Measurements from ENCODE around the gene CAPN5. TPM values are rescaled to one million over a fixed set of nuclear protein-coding genes. Genes with fewer than 3 reads are reported as not detected.
"Not testable (repeated sequence)": the region's sequence is repeated elsewhere in the genome, so short reads cannot be mapped to it uniquely, and the experiment has no call there.

The CAPN5 gene
- 1 to 10 TPM in 1 of 2 experiments, under 1 TPM in 1; 0.99 to 1.0 TPM for total RNA-seq

DNA sequence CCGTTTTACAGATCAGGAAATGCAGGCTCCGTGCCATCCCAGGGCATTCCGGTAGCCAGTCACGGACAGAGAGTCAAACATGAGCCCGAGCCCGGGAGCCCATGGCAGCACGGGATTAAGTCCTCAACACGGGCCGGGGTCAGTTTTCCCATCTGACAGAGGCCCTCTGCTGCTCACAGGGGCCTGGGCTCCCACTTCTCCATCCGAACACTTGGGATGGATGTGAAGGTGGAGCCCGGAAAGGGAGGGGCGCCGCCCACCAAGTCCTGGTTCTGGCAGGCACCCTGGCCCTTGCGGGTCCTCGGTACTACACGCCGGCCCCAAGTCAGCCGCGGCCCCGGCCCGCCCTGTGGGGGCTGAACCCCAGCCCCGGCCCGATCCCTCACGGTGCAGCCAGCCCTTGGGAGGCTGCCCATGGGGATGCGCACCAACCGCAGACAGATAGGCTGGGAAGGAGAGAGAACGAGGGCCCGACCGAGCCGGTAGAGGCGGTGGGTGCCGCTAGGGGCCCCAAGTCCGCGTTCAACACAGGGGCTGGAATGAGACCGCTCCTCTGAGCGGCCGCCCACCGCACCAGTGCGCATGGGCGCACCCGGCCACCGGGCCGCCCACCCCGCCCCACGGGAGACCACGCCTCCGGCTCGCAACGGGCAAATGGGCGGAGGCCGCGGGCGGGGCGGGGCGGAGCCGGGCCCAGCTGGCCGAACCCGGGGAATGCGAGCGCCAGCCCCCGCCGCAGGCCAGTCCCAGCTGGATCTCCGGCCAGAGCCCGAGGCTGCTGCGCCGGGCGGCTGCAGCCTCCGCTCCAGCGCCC lies at the start of gene CAPN5:
CAPN5 (plus strand) TSS at position 743 of the 814 bp plus-strand sequence. CDS start 17,916 bp downstream, outside the sequence.
- ChIA-PET CTCF (interaction anchor here (1.0 to 3.1 kb wide), 3 partner anchors 19 to 25 kb away, joined by 3 to 12 read pairs (median 12); no protein-coding TSS in a partner anchor), POLR2A (no interaction called here)

DNA sequence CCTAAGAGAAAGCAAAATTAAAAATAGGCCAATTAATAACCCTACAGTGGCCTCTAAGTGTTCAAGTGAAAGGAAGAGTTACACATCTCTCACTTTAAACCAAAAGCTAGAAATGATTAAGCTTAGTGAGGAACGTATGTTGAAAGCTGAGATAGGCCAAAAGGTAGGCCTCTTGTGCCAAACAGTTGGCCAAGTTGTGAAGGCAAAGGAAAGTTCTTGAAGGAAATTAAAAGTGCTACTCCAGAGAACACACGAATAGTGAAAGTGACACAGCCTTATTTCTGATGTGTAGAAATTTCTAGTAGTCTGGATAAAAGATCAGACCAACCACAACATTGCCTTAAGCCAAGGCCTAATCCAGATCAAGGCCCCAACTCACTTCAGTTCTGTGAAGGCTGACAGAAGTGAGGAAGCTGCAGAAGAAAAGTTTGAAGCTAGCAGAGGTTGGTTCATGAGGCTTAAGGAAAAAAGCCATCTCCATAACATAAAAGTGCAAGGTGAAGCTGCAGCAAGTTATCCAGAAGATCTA lies 48.3 kb upstream of the CAPN5 start:
- POLR2A ChIA-PET, CTCF ChIA-PET: not testable (repeated sequence)

DNA sequence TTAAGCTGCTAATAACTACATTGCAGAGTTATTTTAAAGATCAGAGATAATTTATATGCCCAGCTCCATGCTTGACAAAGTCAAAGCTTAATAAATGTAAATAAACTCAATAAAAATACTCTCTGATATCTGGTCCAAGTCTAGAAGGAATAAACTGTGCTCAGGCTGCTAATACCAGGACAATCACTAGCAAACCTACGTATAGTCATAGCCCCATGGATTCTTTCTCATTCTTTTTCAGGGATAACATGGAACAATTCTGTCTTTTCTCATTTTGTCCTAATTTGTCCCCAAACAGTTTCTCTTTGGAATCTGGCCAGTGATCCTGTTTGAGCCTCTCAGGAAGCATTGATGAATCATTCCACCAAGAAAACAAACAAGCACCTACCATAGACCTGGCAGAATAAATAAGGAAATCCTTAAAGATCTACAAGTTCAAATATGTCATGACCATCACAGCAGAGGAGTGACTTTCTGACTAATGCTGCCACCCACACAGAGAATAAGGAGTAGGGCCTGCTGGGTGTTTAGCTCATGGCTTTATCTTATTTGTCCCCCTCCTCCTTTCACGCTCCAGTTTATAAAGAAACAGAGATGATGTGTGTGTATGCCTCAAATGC lies 46.7 kb upstream of the CAPN5 start:
- ChIA-PET POLR2A (no interaction called here), CTCF (no interaction called here)

DNA sequence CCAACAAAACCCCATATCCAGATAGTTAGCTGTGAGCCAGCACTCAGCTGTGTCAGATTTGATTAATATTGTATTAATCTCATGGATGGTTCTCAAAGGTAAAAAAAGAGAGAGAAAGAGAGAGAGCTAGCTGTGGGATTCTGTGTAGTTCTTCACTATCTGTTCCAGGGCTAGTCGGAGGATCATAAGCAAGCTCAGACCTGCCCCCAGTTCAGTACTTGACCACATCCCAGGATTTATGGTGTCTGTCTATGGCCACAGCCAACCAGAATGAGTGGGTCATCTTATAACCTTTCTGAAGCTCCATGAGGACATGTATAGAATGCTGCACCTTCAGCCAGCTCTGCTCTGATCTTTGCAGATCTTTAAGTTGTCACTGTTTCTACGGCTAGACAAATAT lies 46.0 kb upstream of the CAPN5 start:
- POLR2A ChIA-PET, result no interaction called here

DNA sequence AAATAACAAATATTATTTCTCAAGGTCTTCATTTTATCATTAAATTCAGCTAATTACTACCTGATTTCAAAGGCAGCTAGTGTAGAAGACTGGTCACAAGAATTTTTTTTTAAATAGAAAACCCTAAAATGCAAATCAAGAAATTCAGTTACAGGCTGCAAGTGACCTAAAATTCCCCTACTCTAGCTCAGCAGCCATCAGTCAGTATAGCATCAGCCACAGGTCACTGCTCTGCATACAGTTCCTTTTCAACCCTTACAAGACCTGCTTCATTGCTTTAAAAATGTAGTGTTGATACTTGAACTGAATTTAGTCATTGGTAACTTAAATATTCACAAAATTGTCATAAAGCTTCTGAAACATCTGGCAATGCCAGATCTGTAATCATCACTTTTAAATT lies 42.0 kb upstream of the CAPN5 start:
- ChIA-PET CTCF (interaction anchor here (1.2 kb wide), 1 partner anchor 13 kb away, joined by 4 read pairs; no protein-coding TSS in a partner anchor), POLR2A (no interaction called here)

More for the DNA sequence above, 46.0 kb upstream of the CAPN5 start:
- CTCF ChIA-PET, result no interaction called here

DNA sequence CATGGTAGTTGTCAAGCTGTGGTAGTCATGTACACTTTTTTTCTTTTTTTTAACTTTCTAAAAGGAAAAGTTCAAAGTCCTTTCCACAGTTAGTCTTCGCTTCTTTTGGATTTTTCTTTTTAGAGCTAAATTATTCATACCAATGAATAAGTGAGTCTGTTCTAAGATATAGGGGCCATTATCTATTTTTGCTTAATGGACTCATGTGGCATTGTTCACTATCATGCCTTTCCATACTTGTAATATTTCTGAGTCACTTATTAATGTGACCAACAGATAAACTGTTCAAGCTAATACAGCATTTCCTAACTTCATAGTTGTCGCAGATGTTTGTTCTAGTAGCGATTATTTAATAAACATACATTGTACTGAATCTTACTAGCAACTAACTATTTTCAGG lies 40.5 kb upstream of the CAPN5 start:
- POLR2A ChIA-PET, result no interaction called here
- CTCF ChIA-PET, result no interaction called here

DNA sequence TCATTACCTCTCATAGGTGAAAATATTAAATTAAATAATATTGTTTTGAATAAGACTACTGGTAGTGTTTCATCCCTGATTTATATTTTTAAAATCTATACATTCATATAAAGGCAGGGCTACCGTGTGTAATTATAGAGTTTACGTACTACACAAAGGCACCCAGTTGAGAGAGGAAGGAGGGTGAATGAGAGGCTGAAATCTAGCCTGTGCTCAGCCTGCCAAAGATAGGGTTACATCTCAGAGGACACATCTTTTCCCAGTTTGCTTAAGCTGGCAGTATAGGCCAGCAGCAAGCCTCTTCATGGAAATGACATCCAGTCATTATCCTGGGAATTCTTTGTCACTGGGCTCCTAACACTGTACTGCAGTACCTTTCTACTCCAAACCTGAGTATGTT lies 40.0 kb upstream of the CAPN5 start:
- ChIA-PET POLR2A (no interaction called here), CTCF (no interaction called here)

DNA sequence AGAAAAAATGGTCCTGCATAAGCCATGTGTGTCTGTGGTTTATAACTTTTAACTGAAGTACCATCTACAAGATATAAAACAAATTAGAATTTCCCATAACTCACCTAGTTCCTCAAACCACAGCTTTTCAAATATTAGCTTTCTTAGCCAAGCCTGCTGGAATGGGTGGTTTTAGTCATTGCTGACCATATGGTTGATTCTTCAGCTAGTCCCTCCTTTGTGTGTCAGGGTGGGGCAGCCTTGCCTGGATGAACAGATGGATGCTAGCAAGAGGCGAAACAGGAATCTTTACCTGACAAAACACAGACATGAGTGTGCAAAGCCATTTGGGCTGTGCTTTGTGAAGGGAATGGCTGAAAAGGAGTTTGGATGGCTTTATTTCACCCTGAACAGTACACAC lies 39.5 kb upstream of the CAPN5 start:
- CTCF ChIA-PET, result no interaction called here
- POLR2A ChIA-PET, result no interaction called here

DNA sequence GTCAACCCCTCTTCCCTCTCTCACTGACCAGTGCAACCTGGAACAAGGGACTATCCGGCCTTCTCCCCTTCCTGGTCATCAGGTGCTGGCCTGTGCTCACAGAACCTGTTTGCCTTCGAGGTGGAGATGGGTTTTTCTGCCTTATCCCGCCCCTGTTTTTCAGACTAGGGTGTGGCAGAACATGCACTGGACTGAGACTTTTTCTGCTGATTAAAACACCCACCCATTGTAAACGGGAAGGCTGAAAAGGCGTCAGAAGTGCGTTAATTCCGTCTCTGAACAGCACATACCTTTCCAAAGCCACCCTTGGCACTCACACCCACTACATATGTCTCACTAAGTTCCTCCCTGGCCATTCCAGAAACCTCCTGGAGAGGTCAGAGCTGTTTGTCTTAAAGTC lies 36.9 kb upstream of the CAPN5 start:
- ChIA-PET POLR2A (no interaction called here), CTCF (no interaction called here)

DNA sequence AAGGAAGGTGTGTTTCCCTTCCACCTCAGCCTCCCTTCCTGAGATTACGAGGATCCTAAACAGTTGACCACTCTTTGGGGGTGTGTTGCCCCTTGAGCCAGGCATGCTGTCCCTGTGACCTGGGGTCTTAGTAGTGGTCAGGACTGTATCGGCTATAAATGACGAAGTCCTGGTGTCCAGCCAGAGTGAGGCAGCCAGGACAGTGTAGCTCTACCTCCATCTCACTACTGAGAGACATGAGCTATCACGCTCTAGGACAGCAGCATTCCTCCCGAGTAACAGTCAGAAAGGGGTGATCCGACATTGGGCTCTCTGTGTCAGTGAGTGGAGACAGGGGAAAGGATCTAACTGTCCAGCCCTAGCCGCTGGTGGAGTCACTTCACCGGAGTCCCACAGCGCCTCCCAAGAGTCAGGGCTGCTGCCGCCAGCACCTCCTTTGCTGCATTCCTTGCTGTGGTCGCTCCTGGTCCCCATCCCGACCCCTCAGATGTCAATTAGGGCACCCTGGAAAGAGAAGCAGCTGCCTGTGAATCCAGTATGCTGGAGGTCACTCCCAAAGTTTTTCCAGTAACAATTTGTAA lies 35.8 kb upstream of the CAPN5 start:
- ChIA-PET CTCF (interaction anchor here (0.6 kb wide), 1 partner anchor 309 kb away, joined by 3 read pairs; no protein-coding TSS in a partner anchor), POLR2A (interaction anchor here (0.6 kb wide), 1 partner anchor 90 kb away, joined by 3 read pairs; no protein-coding TSS in a partner anchor)

DNA sequence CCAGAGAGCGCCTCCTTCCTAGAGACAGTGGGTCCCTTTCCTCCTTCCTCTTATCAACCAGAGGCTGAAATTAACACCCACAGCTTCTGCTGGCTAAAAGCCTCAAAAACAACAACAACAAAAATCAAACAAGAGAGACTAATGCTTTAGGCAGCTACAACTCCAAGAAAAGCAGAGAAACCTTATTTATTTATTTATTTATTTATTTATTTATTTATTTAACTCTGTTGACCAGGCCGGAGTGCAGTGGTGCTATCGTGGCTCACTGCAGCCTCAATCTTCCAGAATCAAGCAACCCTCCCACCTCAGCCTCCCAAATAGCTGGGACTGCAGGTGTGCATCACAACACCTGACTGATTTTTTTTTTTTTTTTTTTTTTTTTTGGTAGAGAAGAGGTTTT lies 35.2 kb upstream of the CAPN5 start:
- ChIA-PET POLR2A (no interaction called here), CTCF (no interaction called here)

DNA sequence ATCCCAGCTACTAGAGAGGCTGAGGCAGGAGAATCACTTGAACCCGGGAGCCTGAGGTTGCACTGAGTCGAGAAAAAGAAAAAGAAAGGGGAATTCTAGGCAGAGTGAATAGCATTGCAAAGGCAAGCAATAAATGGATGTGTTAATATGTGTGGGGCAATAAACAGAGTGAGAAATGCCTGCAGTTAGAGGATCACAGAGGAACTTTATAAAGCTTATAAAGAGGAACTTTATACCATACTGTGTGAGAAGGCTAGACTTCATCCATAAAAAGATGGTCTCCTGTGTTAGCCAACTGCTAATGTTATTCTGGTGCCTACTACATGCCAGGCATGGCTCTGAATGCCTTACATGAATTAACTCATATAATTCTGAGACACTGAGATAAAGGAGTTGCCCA lies 31.7 kb upstream of the CAPN5 start:
- ChIA-PET CTCF (no interaction called here), POLR2A (no interaction called here)

DNA sequence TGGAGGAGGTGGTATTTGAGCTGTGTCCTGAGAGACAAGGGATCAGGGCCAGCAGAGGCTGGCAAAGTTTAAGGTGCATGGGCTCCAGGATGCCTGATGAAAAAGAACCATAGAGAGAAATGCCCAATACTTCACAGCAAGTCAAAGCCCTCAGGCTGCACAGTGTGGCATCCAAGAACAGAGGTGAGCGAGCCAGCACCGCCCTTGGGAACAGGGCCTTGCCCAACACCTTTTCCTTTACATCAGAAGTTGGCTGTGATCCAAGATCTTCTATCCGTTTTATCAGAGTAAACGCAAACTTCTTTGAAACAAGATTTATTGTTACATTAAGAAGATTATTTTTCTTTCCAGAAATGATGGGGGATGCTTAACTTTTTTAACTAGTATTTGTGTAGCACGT lies 31.2 kb upstream of the CAPN5 start:
- POLR2A ChIA-PET, result no interaction called here
- CTCF ChIA-PET, result interaction anchor here (0.6 kb wide), 1 partner anchor 60 kb away, joined by 7 read pairs; no protein-coding TSS in a partner anchor

DNA sequence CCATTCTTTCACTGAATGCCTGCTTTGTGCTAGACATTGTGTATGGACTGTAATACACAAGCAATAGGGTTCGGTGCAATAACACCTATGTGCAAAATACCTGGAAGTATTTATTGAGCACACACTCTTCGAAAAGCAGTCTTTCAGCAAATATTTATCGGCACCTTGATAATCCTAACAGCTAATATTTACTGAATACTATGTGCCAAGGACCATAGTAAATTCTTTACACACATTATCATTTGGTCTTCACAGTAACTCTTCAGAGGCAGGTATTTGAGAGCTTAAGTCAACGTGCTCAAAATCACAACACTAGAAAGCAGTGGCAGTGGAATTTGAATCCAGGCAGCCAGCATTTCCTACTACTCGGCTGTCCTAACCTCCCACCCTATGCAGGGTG lies 30.4 kb upstream of the CAPN5 start:
- POLR2A ChIA-PET, result no interaction called here

DNA sequence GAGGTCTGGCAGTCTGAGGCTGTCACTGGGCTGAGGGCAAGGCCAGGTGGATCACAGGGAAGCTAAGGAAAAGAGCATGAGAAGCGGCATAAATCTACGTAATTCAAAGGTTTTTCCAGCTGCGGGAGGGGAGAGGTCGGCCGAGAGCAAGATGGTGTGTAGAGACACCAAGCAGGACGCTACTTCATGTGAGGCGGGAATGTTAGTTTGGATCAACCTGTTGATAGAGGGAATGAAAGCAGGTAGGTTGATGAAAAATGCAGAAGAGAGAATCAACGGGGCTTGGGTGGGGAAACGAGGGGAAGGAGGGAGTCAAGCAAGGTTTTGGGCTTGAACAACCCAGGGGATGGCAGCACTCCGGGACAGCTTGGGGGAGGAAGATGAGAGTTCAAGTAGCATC lies 29.7 kb upstream of the CAPN5 start:
- CTCF ChIA-PET, result no interaction called here

More for the DNA sequence above, 30.4 kb upstream of the CAPN5 start:
- CTCF ChIA-PET, result no interaction called here

DNA sequence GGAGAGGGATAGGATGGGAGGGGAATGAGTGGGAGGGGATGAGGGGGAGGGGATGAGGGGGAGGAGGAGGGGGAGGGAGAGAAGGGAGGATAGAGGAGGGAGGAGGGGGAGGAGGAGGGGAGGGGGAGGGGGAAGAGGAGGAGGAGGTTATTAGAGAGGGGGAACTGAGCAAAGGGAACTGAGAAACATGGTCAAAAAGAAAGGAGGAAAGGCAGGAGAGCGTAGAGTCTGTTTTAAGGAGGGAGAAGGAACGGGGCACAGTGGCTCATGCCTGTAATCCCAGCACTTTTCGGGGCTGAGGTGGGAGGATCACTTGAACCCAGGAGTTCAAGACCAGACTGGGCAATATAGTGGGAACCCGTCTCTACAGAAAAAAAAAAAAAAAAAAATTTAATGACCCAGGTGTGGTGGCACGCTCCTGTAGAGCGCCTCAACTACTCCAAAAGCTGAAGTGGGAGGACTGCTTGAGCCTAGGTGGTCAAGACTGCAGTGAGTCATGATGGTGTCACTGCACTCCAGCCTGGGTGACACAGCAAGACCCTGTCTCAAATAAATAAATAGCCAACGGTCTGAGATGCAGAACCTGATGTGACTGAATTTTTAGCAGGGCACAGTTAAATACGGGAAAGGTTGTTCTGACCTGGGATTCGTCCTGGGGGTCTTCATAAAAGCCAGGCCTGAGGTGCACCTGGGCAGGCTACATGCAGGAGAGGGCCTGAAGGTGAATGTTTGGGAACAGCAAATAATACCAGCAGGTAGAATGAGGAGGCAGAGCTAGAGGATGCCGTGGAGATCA lies 28.5 kb upstream of the CAPN5 start:
- CTCF ChIA-PET, result interaction anchor here (0.7 kb wide), 2 partner anchors 14 to 232 kb away, joined by 3 to 4 read pairs; no protein-coding TSS in a partner anchor
- POLR2A ChIA-PET, result no interaction called here

More for the DNA sequence above, 29.7 kb upstream of the CAPN5 start:
- POLR2A ChIA-PET, result no interaction called here

DNA sequence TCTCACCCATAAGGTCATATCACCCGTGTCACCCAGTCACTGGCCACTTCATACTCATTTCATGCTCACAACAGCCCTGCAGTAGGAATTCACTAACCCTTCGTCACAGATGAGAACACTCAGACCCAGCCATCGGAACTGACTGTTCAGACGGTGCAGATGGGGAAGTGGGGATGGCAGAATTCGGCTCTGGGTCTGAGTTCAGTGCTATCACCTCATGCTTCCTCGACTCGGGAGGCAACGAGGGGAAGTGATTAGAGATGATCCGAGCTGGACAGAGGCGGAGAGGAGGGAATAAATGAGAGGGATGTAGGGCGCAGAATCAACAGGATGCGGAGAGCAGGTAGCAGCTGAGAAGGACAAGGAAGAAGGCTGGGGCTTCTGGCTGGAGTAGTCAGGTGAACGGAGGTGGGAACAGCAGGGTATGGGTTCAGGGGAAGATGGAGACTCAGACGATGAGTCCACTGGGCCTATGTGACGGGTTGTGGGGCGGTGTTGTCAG lies 27.9 kb upstream of the CAPN5 start:
- ChIA-PET POLR2A (no interaction called here), CTCF (interaction anchor here (0.7 to 2.1 kb wide), 3 partner anchors 52 to 233 kb away, joined by 3 to 7 read pairs (median 4); no protein-coding TSS in a partner anchor)

DNA sequence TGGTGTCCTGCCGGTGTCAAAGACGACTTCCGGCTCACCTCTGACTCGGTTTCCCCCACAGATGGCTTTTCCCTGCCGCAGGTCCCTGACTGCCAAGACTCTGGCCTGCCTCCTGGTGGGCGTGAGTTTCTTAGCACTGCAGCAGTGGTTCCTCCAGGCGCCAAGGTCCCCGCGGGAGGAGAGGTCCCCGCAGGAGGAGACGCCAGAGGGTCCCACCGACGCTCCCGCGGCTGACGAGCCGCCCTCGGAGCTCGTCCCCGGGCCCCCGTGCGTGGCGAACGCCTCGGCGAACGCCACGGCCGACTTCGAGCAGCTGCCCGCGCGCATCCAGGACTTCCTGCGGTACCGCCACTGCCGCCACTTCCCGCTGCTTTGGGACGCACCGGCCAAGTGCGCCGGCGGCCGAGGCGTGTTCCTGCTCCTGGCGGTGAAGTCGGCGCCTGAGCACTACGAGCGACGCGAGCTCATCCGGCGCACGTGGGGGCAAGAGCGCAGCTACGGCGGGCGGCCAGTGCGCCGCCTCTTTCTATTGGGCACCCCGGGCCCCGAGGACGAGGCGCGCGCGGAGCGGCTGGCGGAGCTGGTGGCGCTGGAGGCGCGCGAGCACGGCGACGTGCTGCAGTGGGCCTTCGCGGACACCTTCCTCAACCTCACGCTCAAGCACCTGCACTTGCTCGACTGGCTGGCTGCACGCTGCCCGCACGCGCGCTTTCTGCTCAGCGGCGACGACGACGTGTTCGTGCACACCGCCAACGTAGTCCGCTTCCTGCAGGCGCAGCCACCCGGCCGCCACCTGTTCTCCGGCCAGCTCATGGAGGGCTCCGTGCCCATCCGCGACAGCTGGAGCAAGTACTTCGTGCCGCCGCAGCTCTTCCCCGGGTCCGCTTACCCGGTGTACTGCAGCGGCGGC lies 27.0 kb upstream of the CAPN5 start:
- POLR2A ChIA-PET, result no interaction called here

More for the DNA sequence above, 27.0 kb upstream of the CAPN5 start:
- CTCF ChIA-PET, result interaction anchor here (1.2 to 2.1 kb wide), 2 partner anchors 51 to 119 kb away, joined by 4 to 7 read pairs; no protein-coding TSS in a partner anchor

Measured in activated CD8-positive, alpha-beta memory T cell treated with anti-CD3 and anti-CD28 coated beads for 36 hours (primary cell).